Stimulated activated CD8-positive, alpha-beta memory T cell treated with anti-CD3 and anti-CD28 coated beads, Interleukin-4, amount 100 ng/mL, for 48 hours (primary cell): ENCODE data around the gene MDGA2.
"Not testable (repeated sequence)": the region's sequence is repeated elsewhere in the genome, so short reads cannot be mapped to it uniquely, and the experiment has no call there.

Experiments
- DNase-seq: peaks from one replicate; pipeline ENCODE4 v3.0.0-alpha.2; 2020

MDGA2 gene

GRCh38 chr14:47060050-47060449 is 615.4 kb downstream of the MDGA2 start:
- no peak for DNase-seq

- DNase-seq: no peak
These were observed 618.0 kb downstream of the MDGA2 start for GRCh38 chr14:47057364-47057763.

DNA sequence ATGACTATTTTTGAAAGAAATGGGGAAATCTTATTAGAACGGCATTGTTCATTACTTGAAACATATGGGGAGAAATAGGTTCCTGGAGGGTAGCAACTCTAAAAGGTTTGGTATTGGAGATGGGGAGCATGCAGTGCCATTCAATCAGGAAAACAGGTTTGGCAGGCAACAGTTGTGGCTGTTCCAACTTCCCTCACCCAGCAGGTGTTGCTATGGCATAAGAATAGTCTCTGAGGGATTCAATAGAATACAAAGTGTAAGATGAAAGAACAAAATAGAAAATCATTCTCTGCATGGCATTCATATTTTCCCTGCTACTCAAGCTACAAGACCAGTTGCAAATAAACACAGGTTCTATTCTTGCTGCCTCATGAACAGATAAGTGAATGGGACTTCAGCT is 630.6 kb downstream of the MDGA2 start:
- no peak for DNase-seq

DNA sequence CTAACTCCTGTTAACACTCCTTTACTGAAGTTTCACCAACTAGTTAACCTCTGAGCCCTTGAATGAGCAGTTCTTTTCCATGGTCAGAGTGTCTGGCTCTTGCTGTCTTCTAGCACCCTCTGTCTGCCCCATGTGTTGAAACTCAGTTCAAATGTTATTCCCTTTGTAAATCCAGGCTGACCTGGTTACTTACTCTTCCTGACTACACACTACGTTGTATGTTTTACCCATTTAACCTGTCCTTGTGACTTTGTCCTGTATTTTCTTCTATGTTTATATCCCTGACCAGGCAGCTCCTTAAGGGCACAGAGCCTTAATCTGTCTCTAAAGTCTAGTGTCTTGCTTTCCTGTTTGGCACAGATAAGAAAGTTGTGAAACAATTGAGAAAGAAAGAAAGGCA is 634.9 kb downstream of the MDGA2 start:
- DNase-seq: no peak

GRCh38 chr14:47039336-47039735 is 636.1 kb downstream of the MDGA2 start:
- DNase-seq: no peak

- no peak for DNase-seq
These were observed 652.7 kb downstream of the MDGA2 start for GRCh38 chr14:47022721-47023120.

DNA sequence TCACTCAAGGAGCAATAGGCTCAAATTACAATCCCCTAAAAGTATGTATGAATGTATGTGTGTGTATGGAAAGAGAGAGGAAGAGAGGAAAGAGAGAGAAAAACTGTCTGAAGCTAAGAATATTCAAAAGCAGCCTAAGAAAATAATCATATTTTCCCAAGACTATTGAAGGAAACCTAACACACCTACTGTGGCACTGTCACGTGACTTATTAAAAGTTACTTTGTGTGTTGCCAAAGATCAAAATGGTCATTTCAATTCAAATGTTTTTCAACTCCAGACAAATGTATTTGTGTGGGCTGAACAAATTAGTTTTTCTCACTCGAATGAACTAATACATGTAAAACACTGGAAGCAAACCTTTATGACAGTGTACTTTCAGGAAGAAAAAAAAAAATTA is 654.9 kb downstream of the MDGA2 start:
- DNase-seq: no peak

- no peak for DNase-seq
These were observed 662.7 kb downstream of the MDGA2 start for GRCh38 chr14:47012533-47013280.

GRCh38 chr14:47009615-47010014 is 665.8 kb downstream of the MDGA2 start:
- DNase-seq: no peak

GRCh38 chr14:47008732-47009131 is 666.7 kb downstream of the MDGA2 start:
- DNase-seq: no peak

- no peak for DNase-seq
These were observed 675.7 kb downstream of the MDGA2 start for GRCh38 chr14:46999661-47000060.

- DNase-seq: no peak
These were observed 685.8 kb downstream of the MDGA2 start for GRCh38 chr14:46989566-46989965.

- no peak for DNase-seq
These were observed 687.1 kb downstream of the MDGA2 start for GRCh38 chr14:46988312-46988711.

DNA sequence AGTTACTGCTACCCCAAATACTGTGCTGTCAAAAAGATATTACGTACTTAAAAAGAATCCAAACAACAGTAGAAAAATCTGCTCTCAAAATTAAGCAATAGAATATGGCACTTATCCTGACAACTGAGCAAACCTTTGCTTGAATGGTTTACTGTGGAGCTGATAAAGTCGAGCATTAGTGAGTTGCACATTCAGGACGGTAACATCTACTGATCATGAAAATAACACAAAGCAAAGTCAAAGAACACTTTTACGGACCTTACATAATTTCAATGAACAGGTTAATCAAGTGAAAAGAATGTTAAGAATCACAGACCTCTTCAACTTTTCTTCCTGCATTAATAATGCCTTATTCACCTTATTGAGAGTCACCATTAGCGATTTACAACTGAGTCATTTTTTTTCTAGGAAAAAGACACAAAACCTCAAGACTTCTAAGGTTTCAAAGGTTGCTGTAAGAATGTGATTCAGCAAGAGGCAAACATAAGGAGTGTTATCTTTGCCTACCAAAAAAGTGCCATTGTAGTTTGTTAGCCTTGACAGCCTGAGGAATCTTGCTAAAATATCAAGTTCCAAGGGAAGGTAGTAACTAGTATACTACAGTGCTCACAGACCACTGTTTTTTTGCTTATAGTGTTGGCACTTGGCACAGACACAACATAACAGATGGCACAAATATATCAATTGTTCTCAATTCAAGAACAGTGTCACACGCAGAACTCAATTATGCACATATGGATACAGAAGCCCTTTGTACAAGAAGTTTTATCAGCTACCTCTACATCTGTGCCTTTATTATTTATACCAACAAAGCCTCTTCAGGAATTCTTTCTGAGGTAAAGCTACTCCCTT is 689.6 kb downstream of the MDGA2 start:
- DNase-seq: no peak

DNA sequence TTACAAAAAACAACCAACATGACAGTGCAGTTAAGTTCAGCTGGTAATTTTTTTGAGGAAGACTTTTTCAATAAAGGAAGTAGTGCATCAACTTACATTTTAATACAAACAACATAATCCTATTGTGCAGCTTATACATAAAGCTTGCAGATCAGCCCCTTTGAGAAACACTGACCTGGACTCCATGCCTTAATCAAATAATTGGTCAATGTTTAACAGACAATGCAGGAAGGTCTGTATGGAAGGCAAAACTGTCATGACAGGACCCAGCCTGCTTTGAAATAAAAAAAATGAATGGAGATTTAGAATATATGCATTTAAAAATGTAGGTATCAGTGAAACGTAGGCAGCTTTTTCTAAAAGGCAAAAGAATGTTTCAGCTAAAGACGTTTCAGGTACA is 702.1 kb downstream of the MDGA2 start:
- no peak for DNase-seq

GRCh38 chr14:46964378-46964777 is 711.0 kb downstream of the MDGA2 start:
- no peak for DNase-seq

DNA sequence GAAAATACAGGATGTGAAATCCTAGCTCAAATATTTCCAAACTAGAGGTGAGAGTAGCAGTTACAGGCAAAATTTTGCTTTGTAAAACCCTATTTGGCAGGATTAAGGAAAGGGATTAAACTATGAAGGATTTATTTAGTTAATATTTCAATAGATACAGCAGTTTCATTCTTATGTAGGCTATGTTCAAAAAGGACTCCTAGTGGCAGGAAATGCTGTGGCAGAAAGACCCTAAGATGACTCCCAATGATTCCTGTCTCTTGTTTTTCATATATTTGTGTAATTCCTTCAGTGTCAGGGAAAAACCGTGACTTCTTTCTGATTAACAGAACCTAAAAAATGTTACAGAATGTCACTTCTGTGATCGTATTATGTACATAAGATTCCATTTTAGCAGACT is 724.3 kb downstream of the MDGA2 start:
- no peak for DNase-seq

DNA sequence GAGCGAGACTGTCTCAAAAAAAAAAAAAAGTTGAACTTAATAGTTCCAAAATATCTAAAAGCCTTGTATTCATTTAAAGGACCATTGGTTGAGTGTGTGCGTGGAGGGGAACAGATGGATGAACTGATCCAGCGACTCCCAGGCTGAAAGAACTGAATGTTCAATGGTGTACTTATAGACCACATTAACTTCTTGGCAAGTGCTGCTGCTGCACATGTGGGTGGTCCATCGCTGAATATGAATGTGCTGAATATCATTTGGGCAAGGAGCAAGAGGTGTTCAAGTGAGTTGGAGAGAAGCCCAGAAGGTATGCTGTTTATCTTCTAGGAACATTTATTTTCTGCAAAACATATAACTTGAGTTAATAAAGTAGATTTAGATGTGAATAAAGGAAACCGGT is 734.8 kb downstream of the MDGA2 start:
- no peak for DNase-seq

- no peak for DNase-seq
These were observed 754.9 kb downstream of the MDGA2 start for GRCh38 chr14:46920542-46920941.

- DNase-seq: not testable (repeated sequence)
These were observed 759.9 kb downstream of the MDGA2 start for GRCh38 chr14:46915539-46915938.

GRCh38 chr14:46902837-46903236 is 772.6 kb downstream of the MDGA2 start:
- no peak for DNase-seq

DNA sequence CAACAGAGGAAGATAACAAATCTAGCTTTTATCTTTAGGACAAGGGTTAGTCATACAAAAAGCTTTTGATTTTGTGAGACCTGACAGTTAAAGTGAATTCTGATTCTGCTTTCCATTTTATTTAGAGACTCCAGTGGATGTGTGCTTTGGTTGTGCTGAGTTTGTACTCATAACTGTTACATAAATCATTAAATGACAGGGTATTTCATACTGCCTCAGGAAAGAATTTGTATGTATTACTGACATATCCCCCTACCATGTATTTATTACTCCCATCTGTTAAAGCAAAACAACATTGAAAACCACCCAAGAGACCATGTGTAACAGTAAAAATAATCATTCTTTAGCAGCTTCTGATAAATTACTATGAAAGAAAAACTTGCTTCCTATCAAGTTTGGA is 780.9 kb downstream of the MDGA2 start:
- no peak for DNase-seq

GRCh38 chr14:46887144-46887543 is 788.3 kb downstream of the MDGA2 start:
- DNase-seq: no peak

- no peak for DNase-seq
These were observed 789.8 kb downstream of the MDGA2 start for GRCh38 chr14:46885566-46885965.
